Neural progenitor cell (in vitro differentiated cells): ENCODE data around the gene SYT3. TPM values are rescaled to one million over a fixed set of nuclear protein-coding genes. Genes with fewer than 3 reads are reported as not detected.
A peak's percentile ranks its signal among the peaks of the same experiment; 100 is the strongest.

ENCODE experiments used
- DNase-seq: peaks from one replicate; pipeline ENCODE4 v3.0.0-alpha.2; 2016; ENCODE audit warnings: low spot score
- H2AFZ ChIP-seq: fragments of 200-600 bp; sonication (generic); replicated peaks from 2 replicates; pipeline ENCODE4 v1.6.1; 2016; ENCODE audit warnings: antibody characterized with exemption
- H3F3A ChIP-seq: fragments of 200-600 bp; sonication (generic); 2 replicates; pipeline ENCODE4 v1.6.1; 2016; ENCODE audit warnings: antibody characterized with exemption, low read depth
- H3K27ac ChIP-seq: fragments of 200-600 bp; sonication (generic); 2 replicates; pipeline ENCODE4 v1.5.1; 2016; ENCODE audit warnings: mild to moderate bottlenecking
- H3K27me3 ChIP-seq: fragments of 200-600 bp; sonication (generic); 2 replicates; pipeline ENCODE4 v1.6.1; 2016; ENCODE audit warnings: mild to moderate bottlenecking, moderate library complexity
- H3K36me3 ChIP-seq: fragments of 200-600 bp; sonication (generic); 2 replicates; pipeline ENCODE4 v1.5.1; 2016
- H3K4me1 ChIP-seq: fragments of 200-600 bp; sonication (generic); 2 replicates; pipeline ENCODE4 v1.6.1; 2016; ENCODE audit warnings: mixed run types
- H3K4me2 ChIP-seq: fragments of 200-600 bp; sonication (generic); 2 replicates; pipeline ENCODE4 v1.6.1; 2016
- H3K4me3 ChIP-seq: fragments of 200-600 bp; sonication (generic); 2 replicates; pipeline ENCODE4 v1.5.1; 2016
- H3K79me2 ChIP-seq: fragments of 200-600 bp; sonication (generic); 2 replicates; pipeline ENCODE4 v1.6.1; 2016; ENCODE audit warnings: low read depth
- H3K9ac ChIP-seq: fragments of 200-600 bp; sonication (generic); 2 replicates; pipeline ENCODE4 v1.6.1; 2016
- H3K9me3 ChIP-seq: fragments of 200-600 bp; sonication (generic); 2 replicates; pipeline ENCODE4 v1.5.1; 2016; ENCODE audit warnings: low read depth
- H4K20me1 ChIP-seq: fragments of 200-600 bp; sonication (generic); 2 replicates; pipeline ENCODE4 v1.6.1; 2016; ENCODE audit warnings: low read depth
- H3K27ac Mint-ChIP-seq: 3 replicates; pipeline ENCODE4 v1.8.0; 2021; ENCODE audit warnings: mixed read lengths
- H3K27me3 Mint-ChIP-seq: 2 replicates; pipeline ENCODE4 v1.8.0; 2022; ENCODE audit warnings: low read depth, mild to moderate bottlenecking, inconsistent platforms, moderate library complexity, mixed read lengths; ENCODE audit not compliant: insufficient read depth
- H3K36me3 Mint-ChIP-seq: 3 replicates; pipeline ENCODE4 v1.8.0; 2021; ENCODE audit warnings: mixed read lengths
- H3K4me1 Mint-ChIP-seq: 3 replicates; pipeline ENCODE4 v1.8.0; 2021; ENCODE audit warnings: mixed read lengths
- H3K4me3 Mint-ChIP-seq: 3 replicates; pipeline ENCODE4 v1.8.0; 2021; ENCODE audit warnings: mild to moderate bottlenecking, moderate library complexity, mixed read lengths
- H3K9me3 Mint-ChIP-seq: 3 replicates; pipeline ENCODE4 v1.8.0; 2020; ENCODE audit warnings: mixed read lengths
- EZH2 ChIP-seq: fragments of 200-600 bp; sonication (generic); IDR thresholded peaks from 2 replicates; pipeline ENCODE4 v1.6.1; 2017; ENCODE audit warnings: antibody characterized with exemption, mild to moderate bottlenecking, moderate library complexity
- EZH2phosphoT487 ChIP-seq: fragments of 200-600 bp; sonication (generic); IDR thresholded peaks from 2 replicates; pipeline ENCODE4 v1.6.1; 2017; ENCODE audit warnings: antibody characterized with exemption
- total RNA-seq: library from RNA; depleted of rRNA; stranded (reverse); fragments of >200 nt; gene quantifications from 2 replicates; pipeline ENCODE4 v1.2.3, GENCODE V29; 2015; ENCODE audit warnings: low replicate concordance
- TF ChIP-seq, protein P1 (sequence below): fragments of 200-600 bp; sonication (generic); IDR thresholded peaks from 2 replicates; pipeline ENCODE4 v1.5.1; 2017; ENCODE audit warnings: antibody characterized with exemption, mild to moderate bottlenecking

Gene SYT3
- total RNA-seq, 1 donor from 2014 or later = 0.41 TPM

- DNase-seq = no peak
- H3K9ac ChIP-seq = no peak overlapping the region
- no peaks in the 10 kb centered on the region for H3K79me2 ChIP-seq
- no peaks in the 10 kb centered on the region for H3K9me3 Mint-ChIP-seq
- peak overlapping the region; percentile 72 for H3K27ac Mint-ChIP-seq
- no peaks in the 10 kb centered on the region for H3K9me3 ChIP-seq
- H3K36me3 Mint-ChIP-seq = peaks cover 5% of the 10 kb centered on the region
- no peaks in the 10 kb centered on the region for H3K36me3 ChIP-seq
- H3K27ac ChIP-seq = no peak overlapping the region
- peak overlapping the region; percentile 76 for H3K4me3 Mint-ChIP-seq
- H3K4me1 ChIP-seq = no peaks in the 10 kb centered on the region
- peaks cover 19% of the 10 kb centered on the region for H3K27me3 ChIP-seq
- peaks cover 7% of the 10 kb centered on the region for H3F3A ChIP-seq
- peaks cover 21% of the 10 kb centered on the region for H3K27me3 Mint-ChIP-seq
- no peaks in the 10 kb centered on the region for H4K20me1 ChIP-seq
- H3K4me3 ChIP-seq = no peak overlapping the region
- peaks cover 24% of the 10 kb centered on the region for H3K4me1 Mint-ChIP-seq
- no peak overlapping the region for H2AFZ ChIP-seq
- TF ChIP-seq EZH2phosphoT487 (no peak), EZH2 (no peak)
- TF ChIP-seq, protein P1, sequence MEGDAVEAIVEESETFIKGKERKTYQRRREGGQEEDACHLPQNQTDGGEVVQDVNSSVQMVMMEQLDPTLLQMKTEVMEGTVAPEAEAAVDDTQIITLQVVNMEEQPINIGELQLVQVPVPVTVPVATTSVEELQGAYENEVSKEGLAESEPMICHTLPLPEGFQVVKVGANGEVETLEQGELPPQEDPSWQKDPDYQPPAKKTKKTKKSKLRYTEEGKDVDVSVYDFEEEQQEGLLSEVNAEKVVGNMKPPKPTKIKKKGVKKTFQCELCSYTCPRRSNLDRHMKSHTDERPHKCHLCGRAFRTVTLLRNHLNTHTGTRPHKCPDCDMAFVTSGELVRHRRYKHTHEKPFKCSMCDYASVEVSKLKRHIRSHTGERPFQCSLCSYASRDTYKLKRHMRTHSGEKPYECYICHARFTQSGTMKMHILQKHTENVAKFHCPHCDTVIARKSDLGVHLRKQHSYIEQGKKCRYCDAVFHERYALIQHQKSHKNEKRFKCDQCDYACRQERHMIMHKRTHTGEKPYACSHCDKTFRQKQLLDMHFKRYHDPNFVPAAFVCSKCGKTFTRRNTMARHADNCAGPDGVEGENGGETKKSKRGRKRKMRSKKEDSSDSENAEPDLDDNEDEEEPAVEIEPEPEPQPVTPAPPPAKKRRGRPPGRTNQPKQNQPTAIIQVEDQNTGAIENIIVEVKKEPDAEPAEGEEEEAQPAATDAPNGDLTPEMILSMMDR = no peak
- H3K4me2 ChIP-seq = no peak overlapping the region
Observed at GRCh38 chr19:50662651-50663481, 23.2 kb upstream of the SYT3 start.

GRCh38 chr19:50661766-50662650 lies 22.3 kb upstream of the SYT3 start:
- no peak for TF ChIP-seq EZH2
- TF ChIP-seq EZH2phosphoT487 = no peak
- TF ChIP-seq, protein P1 = no peak
- Histone ChIP-seq H3K79me2 (no peaks in the 10 kb centered on the region), H3K36me3 (no peaks in the 10 kb centered on the region), H3K9ac (no peak overlapping the region), H3K4me3 (no peak overlapping the region), H3K9me3 (no peaks in the 10 kb centered on the region), H3F3A (peaks cover 7% of the 10 kb centered on the region), H4K20me1 (no peaks in the 10 kb centered on the region), H3K27ac (no peak overlapping the region), H3K27me3 (peaks cover 13% of the 10 kb centered on the region), H2AFZ (no peak overlapping the region), H3K4me2 (no peak overlapping the region), H3K4me1 (no peaks in the 10 kb centered on the region)
- H3K9me3 Mint-ChIP-seq = no peaks in the 10 kb centered on the region
- H3K4me3 Mint-ChIP-seq = no peak overlapping the region
- H3K4me1 Mint-ChIP-seq = peaks cover 31% of the 10 kb centered on the region
- no peak for DNase-seq
- H3K27me3 Mint-ChIP-seq = peaks cover 20% of the 10 kb centered on the region
- H3K27ac Mint-ChIP-seq = peak overlapping the region; percentile 32
- peaks cover 5% of the 10 kb centered on the region for H3K36me3 Mint-ChIP-seq

DNA sequence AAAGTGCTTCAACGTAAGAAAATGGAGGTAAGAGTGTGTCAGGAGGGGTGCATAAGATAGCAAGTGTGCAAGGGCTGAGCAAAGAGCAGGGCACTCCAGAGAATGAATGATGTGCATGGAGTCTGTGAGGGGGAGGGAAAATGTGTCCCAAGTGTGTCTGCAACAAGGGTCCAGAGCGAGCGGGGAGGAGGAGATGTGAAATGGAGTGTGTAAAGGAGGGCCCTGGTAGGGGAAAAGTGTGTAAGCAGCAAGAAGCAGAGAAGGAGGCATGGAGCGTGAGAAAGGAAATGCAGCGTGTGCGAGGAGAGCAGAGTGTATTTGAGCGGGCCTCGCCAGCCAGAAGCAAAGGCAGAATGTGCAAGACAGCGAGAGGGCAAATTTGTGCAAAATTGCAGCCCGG lies 21.3 kb upstream of the SYT3 start:
- peaks cover 3% of the 10 kb centered on the region for H3K27me3 ChIP-seq
- no peak for TF ChIP-seq EZH2phosphoT487
- TF ChIP-seq, protein P1 = no peak
- TF ChIP-seq EZH2 = no peak

More for the DNA sequence above, 21.3 kb upstream of the SYT3 start:
- H3K9me3 ChIP-seq = no peaks in the 10 kb centered on the region
- no peak for DNase-seq
- Mint-ChIP-seq H3K27ac (no peak overlapping the region), H3K4me3 (peak overlapping the region; percentile 59), H3K9me3 (no peaks in the 10 kb centered on the region), H3K36me3 (peaks cover 5% of the 10 kb centered on the region), H3K4me1 (peaks cover 31% of the 10 kb centered on the region), H3K27me3 (peaks cover 18% of the 10 kb centered on the region)
- no peak overlapping the region for H3K27ac ChIP-seq
- no peaks in the 10 kb centered on the region for H3K4me1 ChIP-seq
- peaks cover 7% of the 10 kb centered on the region for H3F3A ChIP-seq
- H3K9ac ChIP-seq = no peak overlapping the region
- H3K79me2 ChIP-seq = no peaks in the 10 kb centered on the region
- no peak overlapping the region for H3K4me2 ChIP-seq
- no peak overlapping the region for H2AFZ ChIP-seq
- no peak overlapping the region for H3K4me3 ChIP-seq
- H3K36me3 ChIP-seq = no peaks in the 10 kb centered on the region
- H4K20me1 ChIP-seq = no peaks in the 10 kb centered on the region
